ENCODE measurements around the gene AGBL4. TPM values are rescaled to one million over a fixed set of nuclear protein-coding genes. Genes with fewer than 3 reads are reported as not detected.

The AGBL4 gene
- total RNA-seq, 4 donors from 2014 or later: 0.19 to 1.0 (median 1.0) TPM; not detected in 1

DNA sequence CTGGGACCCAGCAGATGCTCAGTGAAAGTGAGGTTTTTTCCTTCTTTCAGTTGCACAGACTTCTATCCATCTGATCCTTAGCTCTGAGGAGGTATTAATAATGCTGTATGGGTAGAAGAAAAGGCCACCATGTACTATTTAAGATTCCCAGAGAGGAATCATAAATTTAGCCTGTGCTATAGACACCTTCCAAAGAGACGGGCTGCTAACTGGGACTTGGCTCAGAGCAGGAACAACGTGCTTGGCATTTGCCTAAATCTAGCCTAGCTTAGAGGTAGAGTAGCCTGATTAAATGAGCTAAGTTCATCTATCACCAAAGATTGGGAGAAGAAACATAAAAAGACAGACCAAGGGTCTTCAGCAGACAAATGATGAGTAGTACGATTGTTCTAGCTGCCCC, 1070.1 kb downstream of the AGBL4 start:
- no peak overlapping the region for H3K27ac ChIP-seq
- H3K27me3 ChIP-seq: no peaks in the 10 kb centered on the region
- TF ChIP-seq, protein P1, sequence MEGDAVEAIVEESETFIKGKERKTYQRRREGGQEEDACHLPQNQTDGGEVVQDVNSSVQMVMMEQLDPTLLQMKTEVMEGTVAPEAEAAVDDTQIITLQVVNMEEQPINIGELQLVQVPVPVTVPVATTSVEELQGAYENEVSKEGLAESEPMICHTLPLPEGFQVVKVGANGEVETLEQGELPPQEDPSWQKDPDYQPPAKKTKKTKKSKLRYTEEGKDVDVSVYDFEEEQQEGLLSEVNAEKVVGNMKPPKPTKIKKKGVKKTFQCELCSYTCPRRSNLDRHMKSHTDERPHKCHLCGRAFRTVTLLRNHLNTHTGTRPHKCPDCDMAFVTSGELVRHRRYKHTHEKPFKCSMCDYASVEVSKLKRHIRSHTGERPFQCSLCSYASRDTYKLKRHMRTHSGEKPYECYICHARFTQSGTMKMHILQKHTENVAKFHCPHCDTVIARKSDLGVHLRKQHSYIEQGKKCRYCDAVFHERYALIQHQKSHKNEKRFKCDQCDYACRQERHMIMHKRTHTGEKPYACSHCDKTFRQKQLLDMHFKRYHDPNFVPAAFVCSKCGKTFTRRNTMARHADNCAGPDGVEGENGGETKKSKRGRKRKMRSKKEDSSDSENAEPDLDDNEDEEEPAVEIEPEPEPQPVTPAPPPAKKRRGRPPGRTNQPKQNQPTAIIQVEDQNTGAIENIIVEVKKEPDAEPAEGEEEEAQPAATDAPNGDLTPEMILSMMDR (IDR thresholded peaks at IDR 0.05): no peak
- TF ChIP-seq POLR2A (IDR thresholded peaks at IDR 0.05): no peak
- no peaks in the 10 kb centered on the region for H3K9me3 ChIP-seq
- 92% methylated on average over 3 of the region's 3 CpGs for WGBS
- no peak for DNase-seq (ENCODE audit: low spot score in 2 of 2)
- H3K4me1 ChIP-seq: no peaks in the 10 kb centered on the region
- no peaks in the 10 kb centered on the region for H3K36me3 ChIP-seq
- no peak overlapping the region for H3K4me3 ChIP-seq

DNA sequence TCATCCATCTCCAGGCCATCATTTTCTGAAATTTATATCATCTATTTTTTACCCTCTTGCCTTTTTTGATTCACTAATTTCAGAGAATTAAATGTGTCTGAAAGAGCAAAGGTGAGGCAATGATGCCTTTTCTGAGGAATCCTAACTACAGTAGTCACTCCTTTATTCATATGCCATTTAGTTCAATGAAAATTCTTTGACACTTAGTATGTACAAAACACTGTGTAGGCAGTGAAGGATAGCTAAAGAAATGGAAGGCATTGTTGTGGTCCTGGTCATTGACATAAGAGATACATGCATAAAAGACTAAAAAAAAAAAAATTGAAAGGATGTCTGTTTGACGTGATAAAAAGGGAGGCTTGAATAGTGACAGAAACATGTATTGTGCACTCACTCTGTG, 1075.2 kb downstream of the AGBL4 start:
- 76% methylated on average over 1 of the region's 1 CpG for WGBS
- H3K36me3 ChIP-seq: no peaks in the 10 kb centered on the region
- TF ChIP-seq POLR2AphosphoS5 (IDR thresholded peaks at IDR 0.05): no peak

DNA sequence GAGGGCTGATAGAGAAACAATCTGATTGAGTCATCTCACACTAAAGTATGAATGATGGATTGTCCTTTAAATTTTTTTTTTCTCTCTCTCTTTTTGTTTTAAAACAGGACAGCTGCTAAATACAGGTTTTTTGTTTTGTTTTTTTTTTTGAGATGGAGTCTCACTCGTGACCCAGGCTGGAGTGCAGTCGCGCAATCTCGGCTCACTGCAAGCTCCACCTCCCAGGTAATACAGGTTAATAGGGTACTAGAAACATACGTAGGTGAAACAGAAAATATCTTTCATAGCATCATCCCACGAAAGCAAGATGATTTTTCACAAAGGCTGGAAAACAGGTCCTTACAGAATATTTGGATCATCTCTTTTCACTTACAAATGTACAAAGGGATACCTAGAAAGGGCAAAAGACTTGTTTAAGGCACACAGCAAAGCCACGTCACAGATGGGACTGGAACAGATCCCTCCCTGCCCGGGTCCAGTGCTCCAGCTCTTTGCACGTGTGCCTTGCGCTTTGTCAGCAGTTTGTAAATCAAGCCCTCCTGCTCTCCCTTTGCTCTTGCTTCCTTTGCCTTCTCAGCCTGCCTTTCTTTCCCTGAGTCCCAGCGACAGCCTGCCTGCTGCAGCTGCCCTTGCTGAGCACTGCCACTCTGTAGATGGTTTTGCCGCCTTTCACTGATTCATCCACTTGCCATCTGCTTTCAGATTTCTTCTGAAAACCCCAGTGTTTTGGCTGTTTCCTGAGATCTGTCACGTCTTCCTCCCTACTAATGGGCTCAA, 1075.8 kb downstream of the AGBL4 start:
- WGBS: 49% methylated on average over 13 of the region's 13 CpGs
- Histone ChIP-seq H3K4me3 (no peak overlapping the region), H3K36me3 (no peaks in the 10 kb centered on the region), H3K27me3 (no peaks in the 10 kb centered on the region), H3K9me3 (no peaks in the 10 kb centered on the region), H3K4me1 (no peaks in the 10 kb centered on the region), H3K27ac (no peak overlapping the region)
- no peak for DNase-seq (ENCODE audit: low spot score in 2 of 2)
- TF ChIP-seq, protein P1 (IDR thresholded peaks at IDR 0.05): no peak
- TF ChIP-seq POLR2A (IDR thresholded peaks at IDR 0.05): no peak
- no peak for TF ChIP-seq POLR2AphosphoS5 (IDR thresholded peaks at IDR 0.05)
- no peak for TF ChIP-seq EP300 (IDR thresholded peaks at IDR 0.05)

More for the DNA sequence above, 1075.2 kb downstream of the AGBL4 start:
- no peak for DNase-seq (ENCODE audit: low spot score in 2 of 2)
- Histone ChIP-seq H3K27me3 (no peaks in the 10 kb centered on the region), H3K27ac (no peak overlapping the region), H3K4me3 (no peak overlapping the region), H3K4me1 (no peaks in the 10 kb centered on the region), H3K9me3 (no peaks in the 10 kb centered on the region)

DNA sequence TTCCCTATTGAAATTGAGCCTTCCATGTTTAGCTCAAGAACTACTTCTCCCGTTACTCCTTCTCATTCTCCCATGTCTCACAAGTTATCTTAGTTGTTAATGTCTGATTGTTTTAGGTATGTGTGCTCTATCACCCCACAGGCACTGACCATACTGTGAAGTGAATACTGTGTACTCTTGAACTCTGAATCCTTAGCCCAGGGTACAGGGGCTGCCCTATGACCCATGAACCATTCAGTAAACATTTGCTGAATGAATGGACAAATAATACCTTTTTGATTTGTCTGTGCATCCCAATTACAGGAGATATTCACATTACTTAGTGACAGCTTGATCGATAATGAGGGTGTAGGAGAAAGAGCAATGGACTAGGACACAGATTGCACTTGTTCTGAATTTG, 1077.7 kb downstream of the AGBL4 start:
- H3K4me3 ChIP-seq: no peak overlapping the region
- WGBS: 93% methylated on average over 2 of the region's 2 CpGs
- no peaks in the 10 kb centered on the region for H3K9me3 ChIP-seq
- TF ChIP-seq, protein P1 (IDR thresholded peaks at IDR 0.05): no peak
- TF ChIP-seq POLR2A (IDR thresholded peaks at IDR 0.05) (no peak), EP300 (IDR thresholded peaks at IDR 0.05) (no peak), POLR2AphosphoS5 (IDR thresholded peaks at IDR 0.05) (no peak)
- H3K4me1 ChIP-seq: no peaks in the 10 kb centered on the region
- H3K36me3 ChIP-seq: no peaks in the 10 kb centered on the region
- no peak overlapping the region for H3K27ac ChIP-seq
- no peak for DNase-seq (ENCODE audit: low spot score in 2 of 2)
- no peaks in the 10 kb centered on the region for H3K27me3 ChIP-seq

DNA sequence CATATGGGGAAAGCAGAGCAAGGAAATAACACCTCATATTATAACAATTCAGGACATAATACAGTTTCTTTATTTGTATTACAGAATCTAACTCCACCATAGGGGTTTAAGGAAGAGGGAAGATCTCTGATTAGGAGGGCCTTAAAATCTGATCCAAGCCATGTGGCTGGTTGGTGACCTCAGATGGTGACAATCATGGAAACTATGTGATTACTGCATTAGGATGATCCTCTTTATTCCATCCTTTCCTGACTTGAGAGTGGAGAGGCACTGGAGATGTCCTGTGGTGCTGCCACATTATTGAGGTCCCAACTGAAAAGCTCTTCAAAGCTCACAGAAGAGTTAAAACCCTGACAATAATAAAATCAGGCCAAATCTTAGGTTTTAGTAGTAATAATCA, 1078.9 kb downstream of the AGBL4 start:
- Histone ChIP-seq H3K27me3 (no peaks in the 10 kb centered on the region), H3K27ac (no peak overlapping the region), H3K4me3 (no peak overlapping the region), H3K9me3 (no peaks in the 10 kb centered on the region), H3K36me3 (no peaks in the 10 kb centered on the region), H3K4me1 (no peaks in the 10 kb centered on the region)
- DNase-seq (ENCODE audit: low spot score in 2 of 2): no peak
- TF ChIP-seq, protein P1 (IDR thresholded peaks at IDR 0.05): no peak
- TF ChIP-seq EP300 (IDR thresholded peaks at IDR 0.05) (no peak), POLR2A (IDR thresholded peaks at IDR 0.05) (no peak), POLR2AphosphoS5 (IDR thresholded peaks at IDR 0.05) (no peak)

DNA sequence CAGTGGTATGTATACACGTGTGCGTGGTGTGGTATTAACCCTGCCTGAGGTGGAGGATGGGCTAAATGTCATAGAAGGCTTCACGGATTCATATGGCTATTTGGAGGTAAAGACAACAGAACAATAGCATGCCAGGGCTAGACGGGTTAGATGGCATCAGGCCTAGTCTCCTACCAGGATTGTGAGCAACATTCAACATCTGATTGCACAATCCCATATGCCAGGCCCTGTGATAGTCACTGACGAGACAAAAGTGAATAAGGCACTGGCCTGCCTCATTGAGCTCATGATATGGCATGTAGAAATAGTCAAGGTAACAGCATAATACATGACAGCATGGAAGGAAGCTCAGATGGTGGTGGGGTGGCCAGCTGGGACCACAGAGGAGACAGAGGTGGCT, 1079.9 kb downstream of the AGBL4 start:
- no peak for DNase-seq (ENCODE audit: low spot score in 2 of 2)
- Histone ChIP-seq H3K36me3 (no peaks in the 10 kb centered on the region), H3K27me3 (no peaks in the 10 kb centered on the region), H3K9me3 (no peaks in the 10 kb centered on the region), H3K27ac (no peak overlapping the region), H3K4me1 (no peaks in the 10 kb centered on the region), H3K4me3 (no peak overlapping the region)
- WGBS: 81% methylated on average over 5 of the region's 5 CpGs
- TF ChIP-seq EP300 (IDR thresholded peaks at IDR 0.05): no peak
- TF ChIP-seq POLR2AphosphoS5 (IDR thresholded peaks at IDR 0.05): no peak
- TF ChIP-seq, protein P1 (IDR thresholded peaks at IDR 0.05): no peak
- TF ChIP-seq POLR2A (IDR thresholded peaks at IDR 0.05): no peak
